Measurements from ENCODE around the gene PPIG.

PPIG gene

GRCh38 chr2:169661265-169661664 lies 77.1 kb downstream of the PPIG start:
- no peak overlapping the region for H3K4me3 ChIP-seq (ENCODE audit: low read length)

GRCh38 chr2:169662744-169663143 lies 78.6 kb downstream of the PPIG start:
- Histone ChIP-seq H3K9me3 (ENCODE audit: control insufficient read depth, insufficient read depth, low read length) (no peaks in the 10 kb centered on the region), H3F3A (ENCODE audit: control insufficient read depth, insufficient read depth) (no peaks in the 10 kb centered on the region), H3K4me3 (ENCODE audit: low read length) (no peak overlapping the region), H3K4me1 (ENCODE audit: control insufficient read depth, low read length) (peaks cover 12% of the 10 kb centered on the region), H3K27ac (ENCODE audit: low read depth, low read length) (no peak overlapping the region), H3K36me3 (ENCODE audit: control insufficient read depth, low read length) (no peaks in the 10 kb centered on the region), H3K79me2 (ENCODE audit: control insufficient read depth, low read length) (no peaks in the 10 kb centered on the region), H3K9me2 (replicated peaks; ENCODE audit: control insufficient read depth, low read length) (no peaks in the 10 kb centered on the region), H3K27me3 (ENCODE audit: control insufficient read depth, low read length) (no peaks in the 10 kb centered on the region), H4K20me1 (ENCODE audit: control insufficient read depth, insufficient read depth, low read depth, low read length) (no peaks in the 10 kb centered on the region), H3K4me2 (ENCODE audit: low read length) (no peak overlapping the region)
- no peak for TF ChIP-seq EZH2phosphoT487 (IDR thresholded peaks at IDR 0.05; ENCODE audit: borderline replicate concordance, low read length)
- TF ChIP-seq CTCF (IDR thresholded peaks at IDR 0.05; ENCODE audit: low read depth, low read length, poor library complexity, severe bottlenecking) = no peak

More at GRCh38 chr2:169661265-169661664, 77.1 kb downstream of the PPIG start:
- H3K9me2 ChIP-seq (replicated peaks; ENCODE audit: control insufficient read depth, low read length) = no peaks in the 10 kb centered on the region
- H4K20me1 ChIP-seq (ENCODE audit: control insufficient read depth, insufficient read depth, low read depth, low read length) = no peaks in the 10 kb centered on the region
- H3K4me2 ChIP-seq (ENCODE audit: low read length) = no peak overlapping the region
- H3K27ac ChIP-seq (ENCODE audit: low read depth, low read length) = no peak overlapping the region
- H3K36me3 ChIP-seq (ENCODE audit: control insufficient read depth, low read length) = no peaks in the 10 kb centered on the region
- H3K9me3 ChIP-seq (ENCODE audit: control insufficient read depth, insufficient read depth, low read length) = no peaks in the 10 kb centered on the region
- H3K4me1 ChIP-seq (ENCODE audit: control insufficient read depth, low read length) = peaks cover 12% of the 10 kb centered on the region
- no peaks in the 10 kb centered on the region for H3F3A ChIP-seq (ENCODE audit: control insufficient read depth, insufficient read depth)
- H3K27me3 ChIP-seq (ENCODE audit: control insufficient read depth, low read length) = no peaks in the 10 kb centered on the region
- no peaks in the 10 kb centered on the region for H3K79me2 ChIP-seq (ENCODE audit: control insufficient read depth, low read length)
- TF ChIP-seq CTCF (IDR thresholded peaks at IDR 0.05; ENCODE audit: low read depth, low read length, poor library complexity, severe bottlenecking) = no peak
- TF ChIP-seq EZH2phosphoT487 (IDR thresholded peaks at IDR 0.05; ENCODE audit: borderline replicate concordance, low read length) = no peak

DNA sequence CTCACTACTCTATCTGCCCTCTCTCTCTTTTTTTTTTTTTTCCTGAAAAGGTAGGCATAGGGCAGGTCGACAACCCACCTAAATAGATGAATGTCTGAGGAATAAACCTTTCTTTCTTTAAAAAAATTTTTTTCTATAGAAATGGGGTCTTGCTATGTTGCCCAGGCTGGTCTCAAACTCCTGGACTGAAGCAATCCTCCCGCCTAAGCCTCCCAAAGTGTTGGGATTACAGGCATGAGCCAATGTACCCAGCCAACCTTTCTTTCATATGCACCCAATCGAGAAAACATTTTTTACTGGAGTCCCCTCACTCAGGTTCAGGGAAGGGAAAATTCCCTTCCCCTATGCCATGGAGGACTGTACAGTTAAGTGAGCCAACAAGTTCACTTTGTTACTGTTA lies 79.1 kb downstream of the PPIG start:
- Histone ChIP-seq H3K4me2 (ENCODE audit: low read length) (no peak overlapping the region), H3K27ac (ENCODE audit: low read depth, low read length) (no peak overlapping the region), H3K4me3 (ENCODE audit: low read length) (no peak overlapping the region), H3K36me3 (ENCODE audit: control insufficient read depth, low read length) (no peaks in the 10 kb centered on the region), H3K9me2 (replicated peaks; ENCODE audit: control insufficient read depth, low read length) (no peaks in the 10 kb centered on the region), H3F3A (ENCODE audit: control insufficient read depth, insufficient read depth) (no peaks in the 10 kb centered on the region), H3K79me2 (ENCODE audit: control insufficient read depth, low read length) (no peaks in the 10 kb centered on the region), H4K20me1 (ENCODE audit: control insufficient read depth, insufficient read depth, low read depth, low read length) (no peaks in the 10 kb centered on the region), H3K4me1 (ENCODE audit: control insufficient read depth, low read length) (peaks cover 12% of the 10 kb centered on the region), H3K9me3 (ENCODE audit: control insufficient read depth, insufficient read depth, low read length) (no peaks in the 10 kb centered on the region), H3K27me3 (ENCODE audit: control insufficient read depth, low read length) (no peaks in the 10 kb centered on the region)
- TF ChIP-seq EZH2phosphoT487 (IDR thresholded peaks at IDR 0.05; ENCODE audit: borderline replicate concordance, low read length) (no peak), CTCF (IDR thresholded peaks at IDR 0.05; ENCODE audit: low read depth, low read length, poor library complexity, severe bottlenecking) (no peak)

- TF ChIP-seq EZH2phosphoT487 (IDR thresholded peaks at IDR 0.05; ENCODE audit: borderline replicate concordance, low read length) = no peak
- no peak for TF ChIP-seq CTCF (IDR thresholded peaks at IDR 0.05; ENCODE audit: low read depth, low read length, poor library complexity, severe bottlenecking)
- Histone ChIP-seq H3K4me2 (ENCODE audit: low read length) (no peak overlapping the region), H3K27me3 (ENCODE audit: control insufficient read depth, low read length) (no peaks in the 10 kb centered on the region), H3K9me3 (ENCODE audit: control insufficient read depth, insufficient read depth, low read length) (no peaks in the 10 kb centered on the region), H3K9me2 (replicated peaks; ENCODE audit: control insufficient read depth, low read length) (no peaks in the 10 kb centered on the region), H3K4me1 (ENCODE audit: control insufficient read depth, low read length) (peaks cover 6% of the 10 kb centered on the region), H3F3A (ENCODE audit: control insufficient read depth, insufficient read depth) (no peaks in the 10 kb centered on the region), H3K4me3 (ENCODE audit: low read length) (no peak overlapping the region), H3K27ac (ENCODE audit: low read depth, low read length) (no peak overlapping the region), H3K36me3 (ENCODE audit: control insufficient read depth, low read length) (no peaks in the 10 kb centered on the region), H4K20me1 (ENCODE audit: control insufficient read depth, insufficient read depth, low read depth, low read length) (no peaks in the 10 kb centered on the region), H3K79me2 (ENCODE audit: control insufficient read depth, low read length) (no peaks in the 10 kb centered on the region)
Measured at GRCh38 chr2:169664600-169664977, 80.4 kb downstream of the PPIG start.

Data from DOHH2 (cell line).